A549 (cell line): ENCODE results near the gene C6orf141. TPM values are rescaled to one million over a fixed set of nuclear protein-coding genes. Genes with fewer than 3 reads are reported as not detected.

ENCODE experiments used
- ATAC-seq, 2 experiments: fragments of 200-7000 bp in 1 of 2; fragments of >200 bp in 1 of 2; cut with Nextera tagmentation in 1 of 2; cut with Tn5 transposase in 1 of 2; 3 replicates each; pipeline versions ENCODE4 v1.8.0 to v1.9.1; 2018 to 2020; ENCODE audit warnings: mild to moderate bottlenecking in 1 of 2, moderate library complexity in 1 of 2
- CTCF ChIA-PET: fragments of 300-600 bp; sonication (Branson Sonifier 250); formaldehyde crosslinking; extraction: SDS; loops from one replicate; lab custom pipeline; 2021; ENCODE audit warnings: antibody characterized with exemption, inconsistent platforms; lab: Yijun Ruan, JAX
- POLR2A ChIA-PET: fragments of 350-600 bp; formaldehyde crosslinking; extraction: SDS; loops from one replicate; lab custom pipeline; 2021; ENCODE audit warnings: antibody characterized with exemption, inconsistent platforms; lab: Yijun Ruan, JAX
- DNase-seq, 2 experiments: peaks; one replicate each; pipeline versions ENCODE4 v3.0.0 to v3.0.0-alpha.2; 2011 to 2016; ENCODE audit warnings: low read depth in 1 of 2, low spot score in 1 of 2
- FAIRE-seq: peaks from 2 replicates; lab custom pipeline; 2011; peaks lifted over from hg19 to GRCh38; lab: Jason Lieb, UNC
- H3K27ac ChIP-seq, 2 experiments: fragments of >200 bp; sonication (Bioruptor Twin); formaldehyde crosslinking; 3 replicates each; pipeline ENCODE4 v1.5.1; 2016 to 2017
- H3K4me1 ChIP-seq: fragments of >200 bp; sonication (Bioruptor Twin); formaldehyde crosslinking; 3 replicates; pipeline ENCODE4 v1.6.1; 2016
- H3K4me2 ChIP-seq: fragments of >200 bp; sonication (Bioruptor Twin); formaldehyde crosslinking; 3 replicates; pipeline ENCODE4 v1.6.1; 2016
- H3K4me3 ChIP-seq: fragments of >200 bp; sonication (Bioruptor Twin); formaldehyde crosslinking; 3 replicates; pipeline ENCODE4 v1.5.1; 2016
- H3K9me3 ChIP-seq: fragments of >200 bp; sonication (Bioruptor Twin); formaldehyde crosslinking; 3 replicates; pipeline ENCODE4 v1.6.1; 2016
- CEBPB ChIP-seq, 2 experiments: fragments of >200 bp in 1 of 2; sonication (Bioruptor Twin) in 1 of 2; formaldehyde crosslinking in 1 of 2; IDR thresholded peaks; 2 replicates each; pipeline ENCODE4 v1.6.1; 2012 to 2016
- CHD2 ChIP-seq: fragments of 150-350 bp; IDR thresholded peaks from 2 replicates; pipeline ENCODE4 v1.6.1; 2014; ENCODE audit warnings: low read length; ENCODE audit not compliant: partially characterized antibody
- CTCF ChIP-seq: fragments of >200 bp; sonication (Bioruptor Twin); formaldehyde crosslinking; IDR thresholded peaks from 3 replicates; pipeline ENCODE4 v1.5.1; 2016
- E2F6 ChIP-seq: IDR thresholded peaks from 2 replicates; pipeline ENCODE4 v1.6.1; 2012; ENCODE audit warnings: low read depth, borderline replicate concordance
- EHMT2 ChIP-seq: fragments of 200-600 bp; sonication (generic); IDR thresholded peaks from 2 replicates; pipeline ENCODE4 v1.6.1; 2016; ENCODE audit warnings: antibody characterized with exemption, low read depth, mild to moderate bottlenecking, moderate library complexity
- FOXS1 ChIP-seq: fragments of 250-450 bp; sonication (Bioruptor Pico); IDR thresholded peaks from 2 replicates; pipeline ENCODE4 v1.5.0; 2020; ENCODE audit warnings: mild to moderate bottlenecking, moderate library complexity
- HEYL ChIP-seq: fragments of 250-450 bp; sonication (Bioruptor Pico); IDR thresholded peaks from 2 replicates; pipeline ENCODE4 v1.8.0; 2021; ENCODE audit warnings: mild to moderate bottlenecking, moderate library complexity
- MYC ChIP-seq: IDR thresholded peaks from 2 replicates; pipeline ENCODE4 v1.6.1; 2012; ENCODE audit warnings: mild to moderate bottlenecking, inconsistent platforms, low read length, improper control_type of control experiment, borderline replicate concordance
- POLR2AphosphoS2 ChIP-seq: conservative IDR thresholded peaks from 2 replicates; pipeline ENCODE4 v1.6.1; 2012; ENCODE audit warnings: low read length, improper control_type of control experiment, inconsistent platforms
- RAD21 ChIP-seq, 2 experiments: fragments of >200 bp in 1 of 2; sonication (Bioruptor Twin) in 1 of 2; formaldehyde crosslinking in 1 of 2; IDR thresholded peaks in 1 of 2; conservative IDR thresholded peaks in 1 of 2; 2 replicates in 1 of 2; 3 replicates in 1 of 2; pipeline ENCODE4 v1.6.1; 2012 to 2018; ENCODE audit warnings: inconsistent platforms in 1 of 2
- RCOR1 ChIP-seq: fragments of 150-350 bp; IDR thresholded peaks from 2 replicates; pipeline ENCODE4 v1.6.1; 2014; ENCODE audit warnings: antibody characterized with exemption, low read length, low read depth
- ZC3H11A ChIP-seq: fragments of 450-650 bp; IDR thresholded peaks from 2 replicates; pipeline ENCODE4 v1.6.1; 2014; ENCODE audit warnings: antibody characterized with exemption, mild to moderate bottlenecking
- WGBS: methylation state at CpG from one replicate; pipeline ENCODE4 v1.1.6; 2017; ENCODE audit errors: missing lambda C conversion rate; 5-methylcytosine and 5-hydroxymethylcytosine counted together
- polyA plus RNA-seq, 4 experiments: library from polyadenylated mRNA; depleted of rRNA in 3 of 4; stranded (reverse); fragments of >200 nt; fragmentation: RNase III in 1 of 4; extraction: RNeasy Plus Mini Kit Qiagen cat#74134 plus additional on column Dnase treatment in 1 of 4; gene quantifications; 2 replicates in 3 of 4; 3 replicates in 1 of 4; pipeline ENCODE4 v1.2.3, GENCODE V29; 2011 to 2017
- TF ChIP-seq, protein P1 (sequence below): IDR thresholded peaks from 2 replicates; pipeline ENCODE4 v1.6.1; 2012
- TF ChIP-seq, protein P2 (sequence below): fragments of 450-650 bp; IDR thresholded peaks from 2 replicates; pipeline ENCODE4 v1.6.1; 2014; ENCODE audit warnings: antibody characterized with exemption

Gene C6orf141
- polyA plus RNA-seq, 2 of the 4 experiments (the other 2 are of a cell fraction), result 24.9 to 29.9 TPM

DNA sequence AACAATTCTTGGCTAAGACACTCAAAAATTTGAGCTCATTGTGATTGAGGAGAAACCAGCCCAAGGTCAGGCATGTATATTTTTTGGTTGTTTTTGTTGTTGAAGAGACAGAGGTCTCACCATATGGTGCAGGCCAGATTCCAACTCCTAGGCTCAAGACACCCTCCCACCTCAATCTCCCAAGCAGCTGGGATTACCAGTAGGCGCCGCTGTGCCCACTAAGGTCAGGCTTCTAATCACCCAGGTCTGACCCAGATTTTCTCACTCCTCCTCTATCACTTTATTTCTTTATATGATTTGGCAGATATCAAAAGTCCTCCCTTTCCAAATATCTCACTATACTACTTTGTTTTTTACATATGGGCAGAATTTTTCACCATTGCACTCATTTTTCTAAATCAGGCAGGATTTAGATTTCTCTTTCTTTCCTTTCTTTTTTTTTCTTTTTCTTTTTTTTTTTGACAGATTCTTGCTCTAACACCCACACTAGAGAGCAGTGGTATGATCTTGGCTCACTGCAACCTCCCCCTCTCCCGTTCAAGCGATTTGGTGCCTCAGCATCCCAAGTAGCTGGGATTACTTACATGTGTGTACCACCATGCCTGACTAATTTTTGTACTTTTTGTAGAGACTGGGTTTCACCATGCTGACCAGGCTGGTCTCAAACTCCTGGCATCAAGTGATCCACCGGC is 1.7 kb upstream of the C6orf141 start:
- Histone ChIP-seq H3K4me3 (no peak overlapping the region), H3K9me3 (no peaks in the 10 kb centered on the region), H3K4me2 (no peak overlapping the region), H3K27ac (peak overlapping the region; percentile 6 to 94; a peak in 3 of 6 replicates), H3K4me1 (peaks cover 26% of the 10 kb centered on the region)
- FAIRE-seq (no peak), DNase-seq (no peak), ATAC-seq (no peak)
- ChIA-PET POLR2A (no interaction called here), CTCF (interaction anchor here (0.7 to 7.9 kb wide), 4 partner anchors 15 to 58 kb away, joined by 3 to 70 read pairs (median 6); no protein-coding TSS in a partner anchor)
- 94% methylated on average over 5 of the region's 5 CpGs for WGBS
- TF ChIP-seq CEBPB (IDR thresholded peaks at IDR 0.05) (no peak), EHMT2 (no peak), CTCF (0 out of 3 replicates have a peak, but pooled peaks have one; percentile 9), FOXS1 (no peak), RCOR1 (no peak), RAD21 (conservative IDR thresholded peaks at IDR 0.05 in 1 of 2, IDR thresholded peaks at IDR 0.05 in 1 of 2) (0 out of 5 replicates have a peak, but pooled peaks of 1 of the 2 experiments have one; percentile 8), MYC (no peak), E2F6 (no peak)

GRCh38 chr6:49549691-49550491 is 577 bp upstream of the C6orf141 start:
- POLR2A ChIA-PET, result interaction anchor here (3.0 kb wide), 1 partner anchor 8 kb away, joined by 20 read pairs; no protein-coding TSS in a partner anchor
- 46% methylated on average over 17 of the region's 20 CpGs for WGBS
- DNase-seq (no peak), ATAC-seq (peak in 1 of 2 experiments; percentile 2; a peak in 1 of 6 replicates), FAIRE-seq (no peak)
- Histone ChIP-seq H3K9me3 (no peaks in the 10 kb centered on the region), H3K27ac (peak overlapping the region; percentile 87 to 94), H3K4me2 (peak overlapping the region; percentile 85), H3K4me1 (peaks cover 30% of the 10 kb centered on the region), H3K4me3 (peak overlapping the region; percentile 65)
- no peak for TF ChIP-seq CHD2
- TF ChIP-seq ZC3H11A, result peak; percentile 39; the same call in 1 of the 2 replicates
- no peak for TF ChIP-seq HEYL (CRISPR knock-in tag)
- CTCF ChIA-PET, result interaction anchor here (1.0 to 7.9 kb wide), 5 partner anchors 16 to 62 kb away, joined by 3 to 70 read pairs (median 8); no protein-coding TSS in a partner anchor

GRCh38 chr6:49551078-49551865 is 804 bp downstream of the C6orf141 start:
- H3K27ac ChIP-seq, result peak overlapping the region; percentile 87 to 94
- POLR2A ChIA-PET, result interaction anchor here (0.6 to 3.0 kb wide), 2 partner anchors 10 to 19 kb away, joined by 3 to 20 read pairs; no protein-coding TSS in a partner anchor

More at GRCh38 chr6:49551078-49551865, 804 bp downstream of the C6orf141 start:
- no peaks in the 10 kb centered on the region for H3K9me3 ChIP-seq
- ATAC-seq, result peak; percentile 76
- CTCF ChIA-PET, result interaction anchor here (1.7 to 7.9 kb wide), 2 partner anchors 17 to 61 kb away, joined by 3 to 70 read pairs; no protein-coding TSS in a partner anchor
- peak overlapping the region; percentile 65 for H3K4me3 ChIP-seq
- H3K4me2 ChIP-seq, result peak overlapping the region; percentile 85
- FAIRE-seq, result no peak
- DNase-seq, result peak in 1 of 2 experiments; percentile 14
- H3K4me1 ChIP-seq, result peaks cover 42% of the 10 kb centered on the region
- 2% methylated on average over 9 of the region's 38 CpGs for WGBS
- TF ChIP-seq, protein P1, sequence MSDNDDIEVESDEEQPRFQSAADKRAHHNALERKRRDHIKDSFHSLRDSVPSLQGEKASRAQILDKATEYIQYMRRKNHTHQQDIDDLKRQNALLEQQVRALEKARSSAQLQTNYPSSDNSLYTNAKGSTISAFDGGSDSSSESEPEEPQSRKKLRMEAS, result peak; percentile 4; the same call in 1 of the 2 replicates
- TF ChIP-seq FOXS1 (no peak), CTCF (no peak), POLR2AphosphoS2 (no peak)
- TF ChIP-seq, protein P2, sequence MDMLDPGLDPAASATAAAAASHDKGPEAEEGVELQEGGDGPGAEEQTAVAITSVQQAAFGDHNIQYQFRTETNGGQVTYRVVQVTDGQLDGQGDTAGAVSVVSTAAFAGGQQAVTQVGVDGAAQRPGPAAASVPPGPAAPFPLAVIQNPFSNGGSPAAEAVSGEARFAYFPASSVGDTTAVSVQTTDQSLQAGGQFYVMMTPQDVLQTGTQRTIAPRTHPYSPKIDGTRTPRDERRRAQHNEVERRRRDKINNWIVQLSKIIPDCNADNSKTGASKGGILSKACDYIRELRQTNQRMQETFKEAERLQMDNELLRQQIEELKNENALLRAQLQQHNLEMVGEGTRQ, result no peak
